ENCODE data around the gene CPPED1.

CPPED1 gene

DNA sequence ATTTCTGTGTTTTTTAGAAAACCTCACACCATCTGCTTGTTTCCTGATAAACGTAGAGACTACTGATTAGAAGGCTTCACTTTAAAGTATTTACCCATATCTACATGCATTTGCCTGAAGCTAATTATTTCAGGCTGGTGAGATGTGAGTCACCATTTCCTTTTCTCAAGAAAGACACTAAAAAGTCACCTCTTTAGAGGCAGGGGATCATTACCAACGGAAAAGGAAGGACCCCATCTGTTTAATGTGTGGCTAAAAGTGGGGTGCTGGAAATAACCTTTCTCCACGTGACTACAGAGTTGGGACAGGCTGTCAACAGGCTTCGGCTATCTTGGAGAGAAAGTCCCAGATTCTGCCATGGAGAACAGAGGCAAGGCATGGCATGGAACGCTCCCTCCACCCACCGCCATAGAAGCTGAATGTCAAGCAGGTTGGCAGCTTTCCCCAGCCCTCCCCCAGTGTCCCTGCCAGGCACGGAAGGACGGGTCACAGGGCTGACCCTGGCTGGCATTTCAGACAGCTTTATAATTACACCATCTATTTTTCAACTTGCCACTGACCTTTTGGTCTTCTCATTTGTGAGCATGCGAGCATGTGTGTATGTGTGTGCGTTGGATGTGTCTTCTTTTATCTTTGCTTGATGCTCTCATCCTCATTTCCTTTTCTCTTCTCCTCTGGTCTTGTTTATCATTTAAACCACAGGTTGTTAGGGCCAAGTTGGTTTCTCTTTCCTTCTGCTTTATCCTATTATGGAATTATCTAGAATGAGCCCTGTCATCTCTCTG is 157.0 kb downstream of the CPPED1 start:
- no peak overlapping the region for H3K9ac ChIP-seq
- no peaks in the 10 kb centered on the region for H3K79me2 ChIP-seq
- no peaks in the 10 kb centered on the region for H3K4me1 ChIP-seq
- no peak overlapping the region for H3K4me2 ChIP-seq (ENCODE audit: low read length)
- H3K36me3 ChIP-seq (ENCODE audit: control insufficient read depth, insufficient read depth, low read length): no peaks in the 10 kb centered on the region
- no peak overlapping the region for H3K27ac ChIP-seq
- no peak overlapping the region for H3K4me3 ChIP-seq (ENCODE audit: low read depth, low read length)
- no peak overlapping the region for H2AFZ ChIP-seq
- TF ChIP-seq, protein P1, sequence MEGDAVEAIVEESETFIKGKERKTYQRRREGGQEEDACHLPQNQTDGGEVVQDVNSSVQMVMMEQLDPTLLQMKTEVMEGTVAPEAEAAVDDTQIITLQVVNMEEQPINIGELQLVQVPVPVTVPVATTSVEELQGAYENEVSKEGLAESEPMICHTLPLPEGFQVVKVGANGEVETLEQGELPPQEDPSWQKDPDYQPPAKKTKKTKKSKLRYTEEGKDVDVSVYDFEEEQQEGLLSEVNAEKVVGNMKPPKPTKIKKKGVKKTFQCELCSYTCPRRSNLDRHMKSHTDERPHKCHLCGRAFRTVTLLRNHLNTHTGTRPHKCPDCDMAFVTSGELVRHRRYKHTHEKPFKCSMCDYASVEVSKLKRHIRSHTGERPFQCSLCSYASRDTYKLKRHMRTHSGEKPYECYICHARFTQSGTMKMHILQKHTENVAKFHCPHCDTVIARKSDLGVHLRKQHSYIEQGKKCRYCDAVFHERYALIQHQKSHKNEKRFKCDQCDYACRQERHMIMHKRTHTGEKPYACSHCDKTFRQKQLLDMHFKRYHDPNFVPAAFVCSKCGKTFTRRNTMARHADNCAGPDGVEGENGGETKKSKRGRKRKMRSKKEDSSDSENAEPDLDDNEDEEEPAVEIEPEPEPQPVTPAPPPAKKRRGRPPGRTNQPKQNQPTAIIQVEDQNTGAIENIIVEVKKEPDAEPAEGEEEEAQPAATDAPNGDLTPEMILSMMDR (IDR thresholded peaks at IDR 0.05): no peak
- H3K27me3 ChIP-seq (ENCODE audit: control insufficient read depth, insufficient read depth, low read length): no peaks in the 10 kb centered on the region
- H3K9me3 ChIP-seq (ENCODE audit: control insufficient read depth, low read length): no peaks in the 10 kb centered on the region

DNA sequence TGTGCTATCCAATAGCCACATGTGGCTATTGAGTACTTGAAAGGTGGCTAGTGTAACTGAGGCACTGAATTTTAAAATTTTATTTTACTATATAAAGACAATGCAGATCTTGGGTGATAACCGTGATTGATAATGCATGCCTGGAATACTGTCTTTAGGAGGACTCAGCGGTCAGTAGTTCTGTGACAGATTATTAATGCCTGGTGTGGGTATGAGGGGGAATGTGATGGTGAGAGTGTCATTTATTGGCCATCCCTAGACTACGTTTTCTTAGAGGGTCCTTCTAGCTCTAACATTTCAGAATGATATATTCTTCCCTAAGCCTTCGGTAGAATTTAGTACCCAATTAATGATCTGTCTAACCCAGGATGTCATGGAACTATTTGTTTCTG is 157.6 kb downstream of the CPPED1 start:
- H3K27ac ChIP-seq: no peak overlapping the region
- no peak overlapping the region for H2AFZ ChIP-seq
- H3K27me3 ChIP-seq (ENCODE audit: control insufficient read depth, insufficient read depth, low read length): no peaks in the 10 kb centered on the region
- H3K36me3 ChIP-seq (ENCODE audit: control insufficient read depth, insufficient read depth, low read length): no peaks in the 10 kb centered on the region
- H3K9ac ChIP-seq: no peak overlapping the region
- no peak overlapping the region for H3K4me3 ChIP-seq (ENCODE audit: low read depth, low read length)
- no peaks in the 10 kb centered on the region for H3K79me2 ChIP-seq
- H3K4me2 ChIP-seq (ENCODE audit: low read length): no peak overlapping the region
- TF ChIP-seq, protein P1 (IDR thresholded peaks at IDR 0.05): no peak
- no peaks in the 10 kb centered on the region for H3K4me1 ChIP-seq
- H3K9me3 ChIP-seq (ENCODE audit: control insufficient read depth, low read length): no peaks in the 10 kb centered on the region

DNA sequence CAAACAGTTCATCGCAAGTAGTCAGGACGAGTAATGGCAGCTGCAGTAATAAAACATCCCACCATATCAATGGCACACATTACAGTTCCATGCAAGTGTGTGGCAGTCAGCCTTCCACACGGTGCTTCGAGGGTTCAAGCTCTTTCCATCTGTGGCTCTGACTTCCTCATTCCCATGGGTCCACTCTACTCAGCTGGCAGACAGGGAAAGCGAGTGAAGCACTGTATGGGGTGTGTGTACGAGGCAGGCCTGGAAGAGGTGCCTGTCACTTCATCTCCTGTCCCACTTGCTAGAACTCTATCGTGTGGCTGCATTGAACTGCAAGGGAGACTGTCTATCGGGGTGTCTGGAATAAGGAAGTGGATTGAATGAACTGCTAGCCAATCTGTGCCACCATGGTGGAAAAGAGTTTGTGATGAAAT is 160.6 kb downstream of the CPPED1 start:
- TF ChIP-seq, protein P1 (IDR thresholded peaks at IDR 0.05): no peak
- Histone ChIP-seq H3K79me2 (no peaks in the 10 kb centered on the region), H3K27me3 (ENCODE audit: control insufficient read depth, insufficient read depth, low read length) (no peaks in the 10 kb centered on the region), H3K4me1 (no peaks in the 10 kb centered on the region), H3K9ac (no peak overlapping the region), H3K4me2 (ENCODE audit: low read length) (no peak overlapping the region), H3K4me3 (ENCODE audit: low read depth, low read length) (no peak overlapping the region), H3K9me3 (ENCODE audit: control insufficient read depth, low read length) (no peaks in the 10 kb centered on the region), H3K36me3 (ENCODE audit: control insufficient read depth, insufficient read depth, low read length) (no peaks in the 10 kb centered on the region), H3K27ac (no peak overlapping the region), H2AFZ (no peak overlapping the region)

DNA sequence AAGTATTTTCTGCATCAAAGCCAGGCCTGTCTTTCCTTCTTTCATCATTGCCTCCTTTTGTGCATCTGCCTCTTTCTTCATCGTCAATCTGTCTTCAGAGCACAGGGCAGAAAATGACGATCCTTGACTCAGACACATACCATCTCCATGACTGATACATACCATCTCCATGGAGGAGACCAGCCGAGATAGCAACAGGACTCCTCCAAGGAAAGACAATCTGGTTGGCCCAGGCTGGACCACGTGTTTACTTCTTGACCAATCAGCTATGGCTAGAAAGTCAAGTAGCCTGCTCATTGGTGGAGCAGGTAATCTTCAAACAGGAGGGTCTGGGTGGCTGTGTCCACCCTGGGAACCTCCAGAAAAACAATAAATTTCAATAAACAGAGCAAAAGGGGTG is 164.6 kb downstream of the CPPED1 start:
- Histone ChIP-seq H2AFZ (no peak overlapping the region), H3K4me2 (ENCODE audit: low read length) (no peak overlapping the region), H3K36me3 (ENCODE audit: control insufficient read depth, insufficient read depth, low read length) (no peaks in the 10 kb centered on the region), H3K27ac (no peak overlapping the region), H3K4me1 (no peaks in the 10 kb centered on the region), H3K9me3 (ENCODE audit: control insufficient read depth, low read length) (no peaks in the 10 kb centered on the region), H3K4me3 (ENCODE audit: low read depth, low read length) (no peak overlapping the region), H3K27me3 (ENCODE audit: control insufficient read depth, insufficient read depth, low read length) (no peaks in the 10 kb centered on the region), H3K9ac (no peak overlapping the region), H3K79me2 (no peaks in the 10 kb centered on the region)
- TF ChIP-seq, protein P1 (IDR thresholded peaks at IDR 0.05): no peak

DNA sequence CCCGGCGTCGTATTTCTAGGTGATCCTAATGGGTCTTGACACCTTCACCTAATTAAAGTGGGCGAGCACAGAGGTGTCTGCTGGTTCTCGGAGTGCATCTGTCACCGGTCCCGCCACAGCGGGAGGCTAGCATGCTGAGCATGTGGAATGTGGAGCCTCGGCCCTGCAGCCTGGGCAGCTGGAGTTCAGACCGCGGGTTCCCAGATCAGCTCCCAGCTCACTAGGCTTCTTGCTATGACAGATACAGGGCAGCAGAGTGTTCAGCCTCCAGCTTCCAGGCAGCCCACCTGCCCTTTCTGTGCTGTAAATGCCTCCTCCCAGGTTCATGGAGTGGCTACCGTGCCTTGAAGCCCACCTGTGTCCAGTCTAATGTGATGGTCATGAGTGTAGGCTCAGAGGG is 166.7 kb downstream of the CPPED1 start:
- H3K4me1 ChIP-seq: no peaks in the 10 kb centered on the region
- no peak overlapping the region for H3K4me2 ChIP-seq (ENCODE audit: low read length)
- H3K4me3 ChIP-seq (ENCODE audit: low read depth, low read length): no peak overlapping the region
- H3K9ac ChIP-seq: no peak overlapping the region
- TF ChIP-seq, protein P1 (IDR thresholded peaks at IDR 0.05): no peak
- no peaks in the 10 kb centered on the region for H3K79me2 ChIP-seq
- H3K36me3 ChIP-seq (ENCODE audit: control insufficient read depth, insufficient read depth, low read length): no peaks in the 10 kb centered on the region
- no peak overlapping the region for H2AFZ ChIP-seq
- H3K9me3 ChIP-seq (ENCODE audit: control insufficient read depth, low read length): no peaks in the 10 kb centered on the region
- no peaks in the 10 kb centered on the region for H3K27me3 ChIP-seq (ENCODE audit: control insufficient read depth, insufficient read depth, low read length)
- H3K27ac ChIP-seq: no peak overlapping the region
